Colon (tissue), 2 donors: ENCODE data around the gene AMY1C.
"Not testable (repeated sequence)": the region's sequence is repeated elsewhere in the genome, so short reads cannot be mapped to it uniquely, and the experiment has no call there.

Experiments used
- FAIRE-seq: peaks from 2 replicates; lab custom pipeline; 2012; peaks lifted over from hg19 to GRCh38; lab: Jason Lieb, UNC
- donor health status: control.
- donor health status: control.

Gene AMY1C

DNA sequence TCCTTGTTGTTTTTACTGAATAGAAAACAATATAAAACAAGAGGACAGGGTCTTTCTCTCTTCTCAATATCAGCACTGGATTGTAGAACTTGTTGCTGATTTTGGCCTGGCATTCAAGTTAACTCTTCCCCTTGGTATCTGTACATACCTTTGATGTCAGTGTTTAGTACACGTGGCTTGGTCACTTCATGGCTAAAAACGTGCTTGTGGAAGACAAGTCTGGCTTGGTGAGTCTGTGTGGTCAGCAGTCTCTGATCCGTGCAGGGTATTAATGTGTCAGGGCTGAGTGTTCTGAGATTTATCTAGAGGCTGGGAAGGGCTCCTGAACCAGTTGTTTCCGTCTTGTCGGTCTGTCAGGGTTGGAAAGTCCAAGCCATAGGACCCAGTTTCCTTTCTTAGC is at the start of gene AMY1C:
Gene AMY1C (plus strand): TSS at position 301 of the 400 bp plus-strand sequence. CDS start 572 bp downstream, outside the sequence.
- FAIRE-seq = not testable (repeated sequence)

GRCh38 chr1:103700669-103701068 is 49.0 kb upstream of the AMY1C start:
- not testable (repeated sequence) for FAIRE-seq

- not testable (repeated sequence) for FAIRE-seq
These were observed 48.4 kb upstream of the AMY1C start for GRCh38 chr1:103701256-103701655.

GRCh38 chr1:103707670-103708069 is 42.0 kb upstream of the AMY1C start:
- FAIRE-seq = peak; percentile 21

- not testable (repeated sequence) for FAIRE-seq
These were observed 39.3 kb upstream of the AMY1C start for GRCh38 chr1:103710381-103710780.

- FAIRE-seq = not testable (repeated sequence)
These were observed 32.3 kb upstream of the AMY1C start for GRCh38 chr1:103717404-103717803.

DNA sequence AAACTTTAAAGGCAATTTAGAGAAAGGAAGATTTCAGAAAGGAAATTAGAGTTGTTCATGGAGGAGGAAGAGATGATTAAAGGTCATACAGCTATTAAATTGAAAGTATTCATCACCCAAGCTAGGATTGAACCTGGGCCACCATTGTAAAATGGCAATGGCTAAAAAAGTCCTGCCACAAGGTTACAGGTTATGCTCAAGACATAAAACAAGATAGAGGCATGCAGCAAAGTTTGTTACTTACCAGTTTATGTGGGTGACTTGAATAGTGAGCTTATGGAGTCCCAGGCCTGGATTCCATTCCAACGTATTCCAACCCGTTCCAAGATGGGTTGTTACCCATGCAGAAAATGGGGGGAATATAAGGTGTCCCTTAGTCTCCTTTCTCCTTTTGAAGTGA is 28.2 kb upstream of the AMY1C start:
- FAIRE-seq = not testable (repeated sequence)

GRCh38 chr1:103735334-103735733 is 14.4 kb upstream of the AMY1C start:
- not testable (repeated sequence) for FAIRE-seq

- FAIRE-seq = peak; percentile 94
These were observed 11.7 kb upstream of the AMY1C start for GRCh38 chr1:103738031-103738430.

DNA sequence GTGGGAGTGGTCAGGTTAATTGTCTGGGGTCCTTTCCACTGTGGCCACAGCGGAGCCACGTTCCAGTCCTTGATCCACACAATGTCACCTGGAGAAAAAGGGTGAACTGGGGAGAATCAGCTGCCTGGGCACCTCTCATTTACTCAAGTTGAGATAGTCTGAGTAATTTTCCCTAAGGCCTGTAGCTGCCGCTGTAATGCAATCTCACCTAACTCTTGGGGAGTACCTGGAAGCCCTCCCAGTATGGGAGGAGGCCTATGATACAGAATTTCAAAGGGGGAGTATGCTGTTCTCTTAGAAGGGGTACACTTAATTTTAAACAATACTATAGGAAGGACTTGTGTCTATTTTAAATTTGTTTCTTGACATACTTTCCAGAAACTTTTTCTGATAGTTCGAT is 5.2 kb upstream of the AMY1C start:
- not testable (repeated sequence) for FAIRE-seq

- not testable (repeated sequence) for FAIRE-seq
These were observed 4.7 kb upstream of the AMY1C start for GRCh38 chr1:103745040-103745439.

DNA sequence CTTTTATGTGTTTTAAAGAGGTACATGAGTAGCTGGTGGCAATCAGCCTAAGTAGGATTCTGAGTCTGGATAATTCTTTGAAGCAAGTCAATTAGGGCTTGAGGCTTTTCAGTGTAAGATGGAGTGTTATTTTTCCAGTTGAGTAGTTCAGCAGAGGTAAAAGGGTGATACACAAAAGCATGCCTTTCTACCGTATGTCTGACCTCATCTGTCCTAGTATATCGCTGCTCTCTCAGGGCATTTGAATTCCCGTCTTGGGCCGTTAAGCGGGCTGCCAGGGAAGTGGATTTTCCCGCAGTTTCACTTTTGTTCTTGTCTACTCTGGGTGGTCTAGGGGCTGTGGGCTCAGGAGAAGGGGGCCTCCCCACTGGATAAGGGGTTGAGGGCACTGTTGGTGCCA is 1.4 kb upstream of the AMY1C start:
- FAIRE-seq = not testable (repeated sequence)

DNA sequence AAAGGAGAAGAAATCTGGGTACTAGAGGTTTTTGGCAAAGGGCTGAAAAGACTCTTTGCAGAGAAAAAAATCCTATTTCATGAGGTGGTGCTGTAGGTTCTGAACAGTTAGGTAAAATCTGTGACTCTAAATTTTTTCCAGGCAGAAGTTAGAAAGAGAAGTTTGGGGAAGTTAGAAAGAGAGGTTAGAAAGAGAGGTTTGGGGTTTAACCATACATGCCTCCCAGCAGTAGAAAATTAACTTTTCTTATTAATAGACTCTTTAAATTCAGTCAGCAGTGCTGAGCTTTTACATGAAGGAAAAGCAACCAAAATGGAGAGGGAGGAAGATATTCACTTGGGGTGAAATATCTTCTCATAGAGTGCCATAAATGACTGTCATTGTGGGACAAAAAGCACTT is 12.2 kb downstream of the AMY1C start:
- no peak for FAIRE-seq

- no peak for FAIRE-seq
These were observed 30.2 kb downstream of the AMY1C start for GRCh38 chr1:103779932-103780331.

GRCh38 chr1:103783944-103784377 is 34.3 kb downstream of the AMY1C start:
- FAIRE-seq = no peak

GRCh38 chr1:103788377-103788776 is 38.7 kb downstream of the AMY1C start:
- FAIRE-seq = no peak

DNA sequence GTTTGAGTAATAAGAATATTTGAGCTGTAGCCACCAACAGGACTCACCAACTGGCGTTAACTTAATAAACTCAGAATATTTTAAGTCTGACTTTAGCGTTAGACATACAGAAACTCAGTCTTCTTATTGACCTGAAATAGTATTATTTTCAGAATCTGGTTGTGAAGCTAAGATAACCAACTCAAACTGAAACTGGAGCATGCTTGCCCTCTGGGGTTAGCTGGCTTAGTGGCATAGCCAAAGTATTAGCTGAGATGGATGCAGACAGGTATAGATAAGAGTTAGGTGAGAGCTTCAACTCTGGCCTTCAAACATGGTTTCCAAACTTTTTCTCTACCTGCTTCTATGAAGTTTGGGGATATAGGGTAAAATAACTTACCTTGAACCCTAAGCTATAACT is 40.5 kb downstream of the AMY1C start:
- FAIRE-seq = no peak
